ENCODE results near the gene MAMLD1. TPM values are rescaled to one million over a fixed set of nuclear protein-coding genes. Genes with fewer than 3 reads are reported as not detected.

MAMLD1 gene
- polyA plus RNA-seq, 1 donor (not counting 4 experiments of a cell fraction or from before 2014, with no cell fraction given): 0.98 TPM

DNA sequence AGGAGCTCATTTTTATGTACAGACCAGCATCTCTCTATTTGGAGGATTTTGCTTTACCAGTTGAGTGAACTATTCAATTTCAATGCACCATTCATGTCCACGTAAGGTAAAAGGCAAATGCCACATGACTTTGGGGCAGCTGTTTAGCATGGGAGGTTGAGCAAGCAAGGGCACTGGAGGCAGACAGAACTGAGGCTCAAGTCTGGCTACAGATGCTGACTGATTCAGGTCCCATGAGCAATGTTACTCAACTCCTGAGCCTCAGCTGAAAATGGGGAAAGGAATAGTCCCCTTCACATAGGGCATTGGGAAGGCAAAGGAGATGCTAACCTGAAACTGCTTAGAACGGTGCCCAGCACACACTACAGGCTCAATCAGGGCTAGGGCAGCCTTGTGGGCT lies 112.3 kb downstream of the MAMLD1 start:
- Histone ChIP-seq H3K36me3 (ENCODE audit: control insufficient read depth in 2 of 2, extremely low read depth in 1 of 2, insufficient read depth in 2 of 2, low read length in 2 of 2) (no peaks in the 10 kb centered on the region), H4K20me1 (ENCODE audit: control insufficient read depth, extremely low read depth, insufficient read depth, low read length) (no peaks in the 10 kb centered on the region), H3K9me3 (ENCODE audit: control insufficient read depth, low read depth, low read length) (no peaks in the 10 kb centered on the region), H2AFZ (ENCODE audit: control insufficient read depth, low read length) (no peak overlapping the region), H3K79me2 (ENCODE audit: control insufficient read depth, insufficient read depth, low read length) (no peaks in the 10 kb centered on the region), H3K4me2 (ENCODE audit: control insufficient read depth, extremely low read depth, insufficient read depth, low read depth, low read length) (no peak overlapping the region), H3K27ac (ENCODE audit: control insufficient read depth, insufficient read depth, low read length) (no peak overlapping the region), H3K4me3 (ENCODE audit: control insufficient read depth in 2 of 3, extremely low read depth in 1 of 3, insufficient read depth in 2 of 3, low read depth in 1 of 3, low read length in 3 of 3) (no peak overlapping the region), H3K4me1 (ENCODE audit: control insufficient read depth, extremely low read depth, insufficient read depth, low read length) (peaks cover 3% of the 10 kb centered on the region), H3K27me3 (ENCODE audit: control insufficient read depth, extremely low read depth, insufficient read depth, low read length) (no peaks in the 10 kb centered on the region), H3K9ac (ENCODE audit: control insufficient read depth, extremely low read depth, insufficient read depth, low read length) (no peak overlapping the region), H3K9me1 (ENCODE audit: control insufficient read depth, extremely low read depth, insufficient read depth, low read length) (no peaks in the 10 kb centered on the region)
- DNase-seq (ENCODE audit: low read depth, low spot score): no peak
- no peak for FAIRE-seq
- TF ChIP-seq EZH2 (IDR thresholded peaks at IDR 0.05; ENCODE audit: low read length): no peak
- no peak for TF ChIP-seq CTCF (optimal IDR thresholded peaks at IDR 0.05 in 1 of 3, IDR thresholded peaks at IDR 0.05 in 1 of 3, conservative IDR thresholded peaks at IDR 0.05 in 1 of 3; ENCODE audit: extremely low read depth in 1 of 3, insufficient read depth in 2 of 3, low read length in 3 of 3)
- dilution Hi-C loops (cut with MboI; ENCODE audit: extremely low pct_ligation_motif_present, low sequenced_read_pairs): no loop called here

DNA sequence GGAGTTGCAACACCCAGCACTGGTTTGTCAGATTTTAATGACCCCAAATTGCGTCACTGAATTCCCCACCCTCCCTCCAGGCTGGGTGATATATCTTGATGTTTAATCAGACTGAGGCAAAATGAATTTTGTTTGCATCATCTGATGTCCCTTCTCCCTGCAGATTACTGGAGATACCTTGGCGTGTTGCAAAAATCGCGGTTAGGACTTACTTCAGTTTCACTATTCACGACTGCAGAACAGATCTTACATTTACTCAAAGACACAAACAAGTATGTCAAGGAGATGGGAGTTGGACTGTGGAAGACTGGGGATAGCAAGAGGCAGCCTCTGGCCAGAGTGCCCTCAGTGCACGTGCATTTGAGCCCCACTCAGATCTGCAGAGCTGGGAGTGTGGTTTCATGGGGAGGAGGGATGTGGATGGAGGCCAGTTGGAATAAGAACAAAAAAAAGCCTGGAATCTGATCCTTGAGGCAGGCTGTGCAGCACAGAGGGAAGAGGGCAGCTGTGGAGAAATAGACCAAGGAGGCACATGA lies 113.1 kb downstream of the MAMLD1 start:
- DNase-seq (ENCODE audit: low read depth, low spot score) (no peak), FAIRE-seq (no peak)
- Histone ChIP-seq H2AFZ (ENCODE audit: control insufficient read depth, low read length) (no peak overlapping the region), H3K4me1 (ENCODE audit: control insufficient read depth, extremely low read depth, insufficient read depth, low read length) (peaks cover 3% of the 10 kb centered on the region), H3K79me2 (ENCODE audit: control insufficient read depth, insufficient read depth, low read length) (no peaks in the 10 kb centered on the region), H3K9me3 (ENCODE audit: control insufficient read depth, low read depth, low read length) (no peaks in the 10 kb centered on the region), H3K9me1 (ENCODE audit: control insufficient read depth, extremely low read depth, insufficient read depth, low read length) (no peaks in the 10 kb centered on the region), H3K4me3 (ENCODE audit: control insufficient read depth in 2 of 3, extremely low read depth in 1 of 3, insufficient read depth in 2 of 3, low read depth in 1 of 3, low read length in 3 of 3) (no peak overlapping the region), H4K20me1 (ENCODE audit: control insufficient read depth, extremely low read depth, insufficient read depth, low read length) (no peaks in the 10 kb centered on the region), H3K27me3 (ENCODE audit: control insufficient read depth, extremely low read depth, insufficient read depth, low read length) (no peaks in the 10 kb centered on the region), H3K27ac (ENCODE audit: control insufficient read depth, insufficient read depth, low read length) (no peak overlapping the region), H3K9ac (ENCODE audit: control insufficient read depth, extremely low read depth, insufficient read depth, low read length) (no peak overlapping the region), H3K4me2 (ENCODE audit: control insufficient read depth, extremely low read depth, insufficient read depth, low read depth, low read length) (no peak overlapping the region), H3K36me3 (ENCODE audit: control insufficient read depth in 2 of 2, extremely low read depth in 1 of 2, insufficient read depth in 2 of 2, low read length in 2 of 2) (no peaks in the 10 kb centered on the region)
- dilution Hi-C loops (cut with MboI; ENCODE audit: extremely low pct_ligation_motif_present, low sequenced_read_pairs): no loop called here
- TF ChIP-seq CTCF (optimal IDR thresholded peaks at IDR 0.05 in 1 of 3, IDR thresholded peaks at IDR 0.05 in 1 of 3, conservative IDR thresholded peaks at IDR 0.05 in 1 of 3; ENCODE audit: extremely low read depth in 1 of 3, insufficient read depth in 2 of 3, low read length in 3 of 3): no peak
- no peak for TF ChIP-seq EZH2 (IDR thresholded peaks at IDR 0.05; ENCODE audit: low read length)

Data from keratinocyte (primary cell).